Brain microvascular endothelial cell (primary cell): ENCODE measurements around the gene RAPGEF6.

ENCODE experiments used
- DNase-seq: peaks from one replicate; pipeline ENCODE4 v3.0.0-alpha.2; 2020
- H3K27ac ChIP-seq: fragments of 250-450 bp; sonication (Bioruptor Pico); 2 replicates; pipeline ENCODE4 v1.5.1; 2020; ENCODE audit warnings: mild to moderate bottlenecking, moderate library complexity
- H3K27me3 ChIP-seq: fragments of 250-450 bp; sonication (Bioruptor Pico); replicated peaks from 2 replicates; pipeline ENCODE4 v1.5.1; 2020; ENCODE audit warnings: mild to moderate bottlenecking
- H3K36me3 ChIP-seq: fragments of 250-450 bp; sonication (Bioruptor Pico); replicated peaks from 2 replicates; pipeline ENCODE4 v1.5.1; 2020; ENCODE audit warnings: mild to moderate bottlenecking
- H3K4me3 ChIP-seq: 2 replicates; pipeline ENCODE4 v1.5.1; 2011; ENCODE audit warnings: low read depth, mild to moderate bottlenecking, control low read depth, low read length, moderate library complexity
- in situ Hi-C: cut with HindIII; loops from 2 replicates; pipeline ENCODE4 v1.10.0; 2017; ENCODE audit warnings: low sequenced_read_pairs, low pct_ligation_motif_present
- TF ChIP-seq, protein P1 (sequence below): IDR thresholded peaks from 2 replicates; pipeline ENCODE4 v1.5.1; 2011; ENCODE audit warnings: low read depth, mild to moderate bottlenecking, moderate library complexity, low read length, control low read depth, inconsistent platforms; ENCODE audit errors: missing control alignments

The RAPGEF6 gene

DNA sequence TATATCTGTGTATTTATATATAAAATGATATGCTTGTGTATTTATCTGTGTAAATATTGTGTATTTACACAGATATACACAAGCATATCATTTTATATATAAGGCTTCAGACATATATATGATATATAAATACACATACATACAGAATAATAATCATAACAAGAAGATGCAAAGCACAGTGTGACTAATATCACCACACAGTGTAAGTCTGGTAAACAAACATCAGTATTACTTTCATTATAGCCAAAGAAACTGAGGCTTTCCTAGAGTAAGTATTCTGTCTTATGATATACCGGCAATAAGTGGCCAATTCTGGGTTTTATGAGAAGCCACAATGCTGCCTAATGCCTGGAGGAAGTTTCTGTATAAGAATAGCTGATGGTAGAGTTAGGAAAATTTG, 29.9 kb upstream of the RAPGEF6 start:
- Histone ChIP-seq H3K4me3 (no peak overlapping the region), H3K27me3 (no peaks in the 10 kb centered on the region), H3K36me3 (peaks cover 21% of the 10 kb centered on the region), H3K27ac (no peak overlapping the region)
- TF ChIP-seq, protein P1, sequence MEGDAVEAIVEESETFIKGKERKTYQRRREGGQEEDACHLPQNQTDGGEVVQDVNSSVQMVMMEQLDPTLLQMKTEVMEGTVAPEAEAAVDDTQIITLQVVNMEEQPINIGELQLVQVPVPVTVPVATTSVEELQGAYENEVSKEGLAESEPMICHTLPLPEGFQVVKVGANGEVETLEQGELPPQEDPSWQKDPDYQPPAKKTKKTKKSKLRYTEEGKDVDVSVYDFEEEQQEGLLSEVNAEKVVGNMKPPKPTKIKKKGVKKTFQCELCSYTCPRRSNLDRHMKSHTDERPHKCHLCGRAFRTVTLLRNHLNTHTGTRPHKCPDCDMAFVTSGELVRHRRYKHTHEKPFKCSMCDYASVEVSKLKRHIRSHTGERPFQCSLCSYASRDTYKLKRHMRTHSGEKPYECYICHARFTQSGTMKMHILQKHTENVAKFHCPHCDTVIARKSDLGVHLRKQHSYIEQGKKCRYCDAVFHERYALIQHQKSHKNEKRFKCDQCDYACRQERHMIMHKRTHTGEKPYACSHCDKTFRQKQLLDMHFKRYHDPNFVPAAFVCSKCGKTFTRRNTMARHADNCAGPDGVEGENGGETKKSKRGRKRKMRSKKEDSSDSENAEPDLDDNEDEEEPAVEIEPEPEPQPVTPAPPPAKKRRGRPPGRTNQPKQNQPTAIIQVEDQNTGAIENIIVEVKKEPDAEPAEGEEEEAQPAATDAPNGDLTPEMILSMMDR: no peak
- in situ Hi-C loops: no loop called here
- no peak for DNase-seq

DNA sequence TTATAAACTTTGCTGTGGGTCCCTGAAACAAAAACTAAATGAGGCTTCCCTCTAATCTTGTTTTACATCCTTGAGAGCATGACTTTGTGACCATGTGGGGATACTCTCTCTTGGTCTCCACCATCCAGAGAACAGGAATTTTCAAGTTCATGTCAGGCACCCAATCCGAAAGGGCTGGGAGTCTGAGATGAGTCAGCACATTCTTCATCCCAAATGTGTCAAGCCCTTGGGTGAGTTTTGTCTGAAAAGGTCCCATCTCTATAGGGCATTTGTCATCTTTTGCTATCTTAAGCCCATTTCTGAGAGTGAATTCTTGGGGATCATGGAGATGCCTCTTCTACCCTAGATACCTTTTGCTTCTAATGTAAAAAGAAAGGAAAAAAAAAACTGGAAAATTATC, 26.9 kb upstream of the RAPGEF6 start:
- TF ChIP-seq, protein P1: no peak
- Histone ChIP-seq H3K4me3 (no peak overlapping the region), H3K27me3 (no peaks in the 10 kb centered on the region), H3K27ac (no peak overlapping the region), H3K36me3 (peaks cover 28% of the 10 kb centered on the region)
- no peak for DNase-seq
- in situ Hi-C loops: no loop called here

DNA sequence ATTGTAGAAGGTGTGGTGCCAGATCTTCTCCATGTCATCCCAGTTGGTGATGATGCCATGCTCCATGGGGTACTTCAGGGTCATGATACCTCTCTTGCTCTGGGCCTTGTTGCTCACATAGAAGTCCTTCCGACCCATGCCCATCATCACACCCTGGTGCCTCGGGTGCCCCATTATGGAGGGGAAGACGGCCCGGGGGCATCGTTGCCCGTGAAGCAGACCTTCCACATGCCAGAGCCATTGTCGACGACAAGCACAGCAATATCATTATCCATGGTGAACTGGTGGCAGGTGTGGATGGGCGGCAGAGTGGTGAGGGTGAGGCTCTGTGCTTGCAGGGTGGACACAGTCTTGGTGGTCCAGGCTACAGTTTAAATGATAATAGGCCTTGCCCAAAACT, 24.8 kb upstream of the RAPGEF6 start:
- no peak for DNase-seq
- TF ChIP-seq, protein P1: no peak
- H3K4me3 ChIP-seq: no peak overlapping the region
- H3K27ac ChIP-seq: no peak overlapping the region
- in situ Hi-C loops: no loop called here
- peaks cover 28% of the 10 kb centered on the region for H3K36me3 ChIP-seq
- H3K27me3 ChIP-seq: no peaks in the 10 kb centered on the region

DNA sequence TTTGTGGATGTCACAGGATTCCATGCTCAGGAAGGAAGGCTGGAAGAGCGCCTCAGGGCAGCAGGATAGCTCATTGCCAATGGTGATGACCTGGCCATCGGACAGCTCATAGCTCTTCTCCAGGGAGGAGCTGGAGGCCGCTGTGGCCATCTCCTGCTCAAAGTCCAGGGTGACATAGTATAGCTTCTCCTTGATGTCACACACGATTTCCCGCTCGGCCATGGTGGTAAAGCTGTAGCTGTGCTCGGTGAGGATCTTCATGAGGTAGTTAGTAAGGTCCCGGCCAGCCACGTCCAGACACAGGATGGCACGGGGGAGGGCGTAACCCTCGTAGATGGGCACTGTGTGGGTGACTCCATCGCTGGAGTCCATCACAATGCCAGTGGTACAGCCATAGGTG, 24.3 kb upstream of the RAPGEF6 start:
- Histone ChIP-seq H3K27ac (no peak overlapping the region), H3K27me3 (no peaks in the 10 kb centered on the region), H3K36me3 (peaks cover 28% of the 10 kb centered on the region), H3K4me3 (no peak overlapping the region)
- DNase-seq: no peak
- TF ChIP-seq, protein P1: no peak
- in situ Hi-C loops: no loop called here

DNA sequence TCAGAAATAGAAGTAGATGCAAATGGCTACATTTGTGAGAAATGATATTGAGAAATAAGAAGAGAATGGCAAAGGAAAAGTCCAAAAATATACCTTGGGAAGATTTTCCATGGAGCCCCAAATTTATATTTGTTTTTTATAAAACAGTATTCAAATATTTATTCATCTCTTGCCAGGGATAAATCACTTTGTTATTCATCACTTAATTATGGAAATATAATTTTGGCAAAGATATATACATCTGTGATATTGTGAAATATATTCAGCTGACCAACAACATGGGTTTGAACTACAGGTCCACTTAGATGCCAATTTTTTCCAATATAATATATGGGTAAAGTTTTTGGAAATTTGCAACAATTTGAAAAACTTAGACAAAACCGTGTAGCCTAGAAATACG, 19.7 kb upstream of the RAPGEF6 start:
- Histone ChIP-seq H3K36me3 (peaks cover 13% of the 10 kb centered on the region), H3K27me3 (no peaks in the 10 kb centered on the region), H3K4me3 (no peak overlapping the region), H3K27ac (no peak overlapping the region)
- in situ Hi-C loops: no loop called here
- TF ChIP-seq, protein P1: no peak
- DNase-seq: no peak

DNA sequence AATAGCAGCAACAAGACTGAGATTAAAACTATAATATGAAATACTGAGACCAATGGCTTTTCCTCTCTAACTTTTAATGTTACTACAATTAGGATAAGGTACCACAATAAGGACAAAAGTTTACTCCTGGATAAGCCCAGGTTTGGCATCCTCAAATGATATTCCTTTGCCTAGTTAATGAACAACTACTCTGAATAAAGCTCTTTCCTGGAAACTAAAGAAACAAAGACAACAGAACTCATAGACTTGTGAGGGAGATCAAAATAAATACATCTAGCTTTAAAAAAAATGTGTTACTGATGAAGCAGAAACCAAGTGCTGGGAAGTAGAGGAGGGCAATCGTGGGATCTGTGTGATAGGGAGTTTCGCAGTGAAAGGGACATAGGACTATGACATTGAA, 19.3 kb upstream of the RAPGEF6 start:
- H3K4me3 ChIP-seq: no peak overlapping the region
- DNase-seq: no peak
- H3K36me3 ChIP-seq: peaks cover 9% of the 10 kb centered on the region
- no peak overlapping the region for H3K27ac ChIP-seq
- in situ Hi-C loops: no loop called here
- H3K27me3 ChIP-seq: no peaks in the 10 kb centered on the region
- TF ChIP-seq, protein P1: no peak
